Gastrocnemius medialis (tissue), 4 donors: Measurements from ENCODE around the gene PCOLCE2.

Experiments used
- POLR2A ChIP-seq, 2 donors: fragments of 450-650 bp; IDR thresholded peaks; one replicate each; pipeline ENCODE4 v1.6.1; 2017; ENCODE audit warnings: antibody characterized with exemption in 2 of 2, mild to moderate bottlenecking in 2 of 2, moderate library complexity in 2 of 2
- TF ChIP-seq, protein P1 (sequence below), 5 experiments: fragments of 450-650 bp in 3 of 5; fragments of 200-600 bp in 2 of 5; sonication (generic) in 2 of 5; IDR thresholded peaks in 4 of 5; conservative IDR thresholded peaks in 1 of 5; 1 replicate in 4 of 5; 2 replicates in 1 of 5; pipeline ENCODE4 v1.5.1; 2016 to 2019; ENCODE audit warnings: antibody characterized with exemption in 5 of 5, mild to moderate bottlenecking in 3 of 5, moderate library complexity in 3 of 5

DNA sequence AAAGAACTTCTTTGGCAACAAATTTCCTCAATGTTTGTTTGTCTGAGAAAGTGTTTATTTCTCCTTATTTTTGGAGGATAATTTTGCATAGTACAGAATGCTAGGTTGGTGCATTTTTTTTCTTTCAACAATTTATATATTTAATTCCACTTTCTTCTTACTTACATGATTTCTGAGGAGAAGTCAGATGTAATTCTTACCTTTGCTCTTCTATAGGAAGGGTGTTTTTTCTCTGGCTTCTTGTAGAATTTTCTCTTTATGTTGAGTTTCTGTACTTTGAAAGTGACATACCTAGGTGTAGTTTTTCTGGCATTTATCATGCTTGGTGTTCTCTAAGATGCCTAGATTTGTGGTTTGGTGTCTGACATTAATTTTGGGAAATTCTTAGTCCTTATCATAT lies 34.8 kb upstream of the PCOLCE2 start:
- TF ChIP-seq, protein P1, sequence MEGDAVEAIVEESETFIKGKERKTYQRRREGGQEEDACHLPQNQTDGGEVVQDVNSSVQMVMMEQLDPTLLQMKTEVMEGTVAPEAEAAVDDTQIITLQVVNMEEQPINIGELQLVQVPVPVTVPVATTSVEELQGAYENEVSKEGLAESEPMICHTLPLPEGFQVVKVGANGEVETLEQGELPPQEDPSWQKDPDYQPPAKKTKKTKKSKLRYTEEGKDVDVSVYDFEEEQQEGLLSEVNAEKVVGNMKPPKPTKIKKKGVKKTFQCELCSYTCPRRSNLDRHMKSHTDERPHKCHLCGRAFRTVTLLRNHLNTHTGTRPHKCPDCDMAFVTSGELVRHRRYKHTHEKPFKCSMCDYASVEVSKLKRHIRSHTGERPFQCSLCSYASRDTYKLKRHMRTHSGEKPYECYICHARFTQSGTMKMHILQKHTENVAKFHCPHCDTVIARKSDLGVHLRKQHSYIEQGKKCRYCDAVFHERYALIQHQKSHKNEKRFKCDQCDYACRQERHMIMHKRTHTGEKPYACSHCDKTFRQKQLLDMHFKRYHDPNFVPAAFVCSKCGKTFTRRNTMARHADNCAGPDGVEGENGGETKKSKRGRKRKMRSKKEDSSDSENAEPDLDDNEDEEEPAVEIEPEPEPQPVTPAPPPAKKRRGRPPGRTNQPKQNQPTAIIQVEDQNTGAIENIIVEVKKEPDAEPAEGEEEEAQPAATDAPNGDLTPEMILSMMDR (IDR thresholded peaks at IDR 0.05 in 4 of 5, conservative IDR thresholded peaks at IDR 0.05 in 1 of 5): no peak
- TF ChIP-seq POLR2A (IDR thresholded peaks at IDR 0.05): no peak
